ENCODE results near the gene FERMT3.

DNA sequence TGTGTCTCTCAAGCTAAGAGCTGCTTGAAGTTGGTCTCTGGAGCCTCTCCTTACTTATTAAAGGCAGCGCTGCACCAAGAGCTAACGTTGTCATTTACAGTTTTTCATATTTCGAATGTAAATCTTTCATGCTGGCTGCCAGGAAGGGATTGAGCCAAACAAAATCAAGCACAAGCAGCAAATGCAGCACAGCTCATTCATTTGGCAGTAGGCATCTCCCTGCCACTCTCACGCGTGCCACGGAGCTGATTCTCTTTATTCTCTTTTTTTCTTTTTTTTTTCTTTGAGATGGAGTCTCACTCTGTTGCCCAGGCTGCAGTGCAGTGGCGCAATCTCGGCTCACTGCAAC is 26.4 kb downstream of the FERMT3 start:
- TF ChIP-seq, protein P1, sequence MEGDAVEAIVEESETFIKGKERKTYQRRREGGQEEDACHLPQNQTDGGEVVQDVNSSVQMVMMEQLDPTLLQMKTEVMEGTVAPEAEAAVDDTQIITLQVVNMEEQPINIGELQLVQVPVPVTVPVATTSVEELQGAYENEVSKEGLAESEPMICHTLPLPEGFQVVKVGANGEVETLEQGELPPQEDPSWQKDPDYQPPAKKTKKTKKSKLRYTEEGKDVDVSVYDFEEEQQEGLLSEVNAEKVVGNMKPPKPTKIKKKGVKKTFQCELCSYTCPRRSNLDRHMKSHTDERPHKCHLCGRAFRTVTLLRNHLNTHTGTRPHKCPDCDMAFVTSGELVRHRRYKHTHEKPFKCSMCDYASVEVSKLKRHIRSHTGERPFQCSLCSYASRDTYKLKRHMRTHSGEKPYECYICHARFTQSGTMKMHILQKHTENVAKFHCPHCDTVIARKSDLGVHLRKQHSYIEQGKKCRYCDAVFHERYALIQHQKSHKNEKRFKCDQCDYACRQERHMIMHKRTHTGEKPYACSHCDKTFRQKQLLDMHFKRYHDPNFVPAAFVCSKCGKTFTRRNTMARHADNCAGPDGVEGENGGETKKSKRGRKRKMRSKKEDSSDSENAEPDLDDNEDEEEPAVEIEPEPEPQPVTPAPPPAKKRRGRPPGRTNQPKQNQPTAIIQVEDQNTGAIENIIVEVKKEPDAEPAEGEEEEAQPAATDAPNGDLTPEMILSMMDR (IDR thresholded peaks at IDR 0.05; ENCODE audit: low read depth, low read length, missing input control): no peak
- TF ChIP-seq EGR1 (IDR thresholded peaks at IDR 0.05; ENCODE audit: low read depth in 2 of 2): no peak
- TF ChIP-seq YY1 (IDR thresholded peaks at IDR 0.05): no peak
- TF ChIP-seq RAD21 (IDR thresholded peaks at IDR 0.05): no peak
- no peak for TF ChIP-seq HNF4G (IDR thresholded peaks at IDR 0.05)
- TF ChIP-seq GABPA (IDR thresholded peaks at IDR 0.05 in 1 of 2, conservative IDR thresholded peaks at IDR 0.05 in 1 of 2): no peak
- no peak for TF ChIP-seq ZBTB33 (IDR thresholded peaks at IDR 0.05)
- TF ChIP-seq, protein P2, sequence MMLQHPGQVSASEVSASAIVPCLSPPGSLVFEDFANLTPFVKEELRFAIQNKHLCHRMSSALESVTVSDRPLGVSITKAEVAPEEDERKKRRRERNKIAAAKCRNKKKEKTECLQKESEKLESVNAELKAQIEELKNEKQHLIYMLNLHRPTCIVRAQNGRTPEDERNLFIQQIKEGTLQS (IDR thresholded peaks at IDR 0.05): no peak
- no peak for TF ChIP-seq JUND (IDR thresholded peaks at IDR 0.05)
